GM06990 (cell line): Measurements from ENCODE around the gene SMIM14.

ENCODE experiments used
- DNase-seq: peaks from one replicate; pipeline ENCODE4 v3.0.0-alpha.2; 2011; ENCODE audit not compliant: insufficient read length; ENCODE audit errors: extremely low read depth
- H3K27me3 ChIP-seq: replicated peaks from 2 replicates; pipeline ENCODE4 v1.6.0; 2011; ENCODE audit warnings: low read length; ENCODE audit not compliant: control insufficient read depth, insufficient read depth
- H3K36me3 ChIP-seq: 2 replicates; pipeline ENCODE4 v1.5.1; 2011; ENCODE audit warnings: low read length; ENCODE audit not compliant: control insufficient read depth, insufficient read depth
- H3K4me3 ChIP-seq: replicated peaks from 2 replicates; pipeline ENCODE4 v1.5.1; 2011; ENCODE audit warnings: low read depth, mild to moderate bottlenecking, control low read depth, low read length
- TF ChIP-seq, protein P1 (sequence below): IDR thresholded peaks from 2 replicates; pipeline ENCODE4 v1.5.1; 2011; ENCODE audit warnings: low read length, control low read depth, mild to moderate bottlenecking, inconsistent platforms; ENCODE audit not compliant: insufficient read depth, poor library complexity, severe bottlenecking

The SMIM14 gene

DNA sequence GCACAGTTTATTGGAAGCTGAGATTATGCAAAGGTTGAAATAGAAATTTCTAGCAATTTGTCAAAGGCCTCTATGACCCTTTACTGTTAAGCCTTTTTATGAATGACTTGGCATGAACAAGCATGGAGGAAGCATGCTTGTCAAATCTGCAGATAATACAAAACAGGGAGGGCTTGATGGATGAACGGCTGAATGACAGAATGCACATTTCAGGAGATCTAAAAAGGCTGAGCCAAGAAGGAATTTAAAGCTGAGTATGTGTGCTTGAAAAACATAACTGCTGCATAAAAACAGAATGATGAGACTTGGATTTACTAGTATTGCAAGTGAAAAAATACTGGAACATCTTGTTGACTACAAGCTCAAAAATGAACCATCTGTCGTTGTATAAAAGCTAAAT is 30.2 kb upstream of the SMIM14 start:
- H3K4me3 ChIP-seq = no peak overlapping the region
- no peaks in the 10 kb centered on the region for H3K27me3 ChIP-seq
- no peaks in the 10 kb centered on the region for H3K36me3 ChIP-seq
- no peak for DNase-seq
- TF ChIP-seq, protein P1, sequence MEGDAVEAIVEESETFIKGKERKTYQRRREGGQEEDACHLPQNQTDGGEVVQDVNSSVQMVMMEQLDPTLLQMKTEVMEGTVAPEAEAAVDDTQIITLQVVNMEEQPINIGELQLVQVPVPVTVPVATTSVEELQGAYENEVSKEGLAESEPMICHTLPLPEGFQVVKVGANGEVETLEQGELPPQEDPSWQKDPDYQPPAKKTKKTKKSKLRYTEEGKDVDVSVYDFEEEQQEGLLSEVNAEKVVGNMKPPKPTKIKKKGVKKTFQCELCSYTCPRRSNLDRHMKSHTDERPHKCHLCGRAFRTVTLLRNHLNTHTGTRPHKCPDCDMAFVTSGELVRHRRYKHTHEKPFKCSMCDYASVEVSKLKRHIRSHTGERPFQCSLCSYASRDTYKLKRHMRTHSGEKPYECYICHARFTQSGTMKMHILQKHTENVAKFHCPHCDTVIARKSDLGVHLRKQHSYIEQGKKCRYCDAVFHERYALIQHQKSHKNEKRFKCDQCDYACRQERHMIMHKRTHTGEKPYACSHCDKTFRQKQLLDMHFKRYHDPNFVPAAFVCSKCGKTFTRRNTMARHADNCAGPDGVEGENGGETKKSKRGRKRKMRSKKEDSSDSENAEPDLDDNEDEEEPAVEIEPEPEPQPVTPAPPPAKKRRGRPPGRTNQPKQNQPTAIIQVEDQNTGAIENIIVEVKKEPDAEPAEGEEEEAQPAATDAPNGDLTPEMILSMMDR = no peak

DNA sequence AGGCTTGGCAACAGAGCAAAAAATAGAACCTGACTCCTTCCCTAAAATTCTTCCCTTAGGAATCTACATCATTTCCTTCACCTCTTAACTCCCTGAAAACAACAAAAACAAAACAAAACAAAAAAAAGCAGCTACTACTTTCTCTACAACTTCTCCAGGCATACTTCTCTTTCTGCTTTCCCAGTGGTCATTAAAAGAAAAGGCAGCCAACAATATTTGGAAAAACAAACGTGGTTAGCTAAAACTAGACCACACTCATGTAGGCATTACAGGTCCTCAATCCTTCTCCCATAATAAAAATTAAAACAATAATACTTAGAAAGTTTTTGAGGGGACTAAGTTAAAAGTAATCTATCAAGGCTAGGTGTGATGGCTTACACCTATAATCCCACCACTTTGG is 29.0 kb upstream of the SMIM14 start:
- no peak for DNase-seq
- Histone ChIP-seq H3K4me3 (no peak overlapping the region), H3K36me3 (no peaks in the 10 kb centered on the region), H3K27me3 (no peaks in the 10 kb centered on the region)
- TF ChIP-seq, protein P1 = no peak

DNA sequence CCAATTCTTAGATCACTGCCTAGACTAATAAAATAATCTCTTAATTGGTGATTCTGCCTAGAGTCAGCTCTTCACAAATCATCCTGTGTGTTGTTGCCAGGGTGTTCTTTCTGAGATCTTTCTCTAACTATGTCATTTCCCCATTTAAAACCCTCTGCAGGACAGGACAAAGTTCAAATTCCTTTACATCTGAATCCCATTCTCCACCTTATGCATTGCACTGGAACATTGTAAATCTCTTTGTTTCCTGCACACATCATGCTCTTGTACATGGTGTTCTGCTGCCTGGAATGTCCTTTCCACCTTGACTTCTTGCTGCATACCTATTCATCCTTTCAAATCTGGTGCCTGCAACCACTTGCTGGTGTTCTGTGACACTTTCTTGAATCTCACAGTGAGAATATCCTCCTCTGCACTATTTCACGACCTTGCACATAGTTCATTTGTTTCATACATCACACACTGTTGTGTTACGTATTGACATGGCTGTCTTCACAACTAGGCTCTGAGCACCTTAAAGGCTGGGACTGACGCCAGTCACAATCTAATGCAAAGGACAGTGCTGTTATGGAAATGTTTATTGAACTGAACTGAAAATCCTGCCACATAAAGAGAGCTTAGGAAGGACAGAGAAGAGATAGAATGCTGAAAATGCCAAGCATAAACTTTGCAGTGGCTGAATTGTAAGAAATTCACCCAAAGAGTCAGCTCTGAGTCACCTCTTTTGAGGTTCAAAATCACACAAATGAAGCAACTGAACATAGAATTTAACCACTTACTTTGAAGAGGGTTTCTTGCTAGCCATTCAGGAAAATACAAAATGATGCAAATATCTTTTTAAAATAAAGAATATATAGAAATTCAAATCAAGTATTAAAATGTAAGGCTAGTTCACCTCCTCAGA is 26.4 kb upstream of the SMIM14 start:
- Histone ChIP-seq H3K27me3 (no peaks in the 10 kb centered on the region), H3K4me3 (no peak overlapping the region), H3K36me3 (no peaks in the 10 kb centered on the region)
- TF ChIP-seq, protein P1 = no peak
- no peak for DNase-seq

DNA sequence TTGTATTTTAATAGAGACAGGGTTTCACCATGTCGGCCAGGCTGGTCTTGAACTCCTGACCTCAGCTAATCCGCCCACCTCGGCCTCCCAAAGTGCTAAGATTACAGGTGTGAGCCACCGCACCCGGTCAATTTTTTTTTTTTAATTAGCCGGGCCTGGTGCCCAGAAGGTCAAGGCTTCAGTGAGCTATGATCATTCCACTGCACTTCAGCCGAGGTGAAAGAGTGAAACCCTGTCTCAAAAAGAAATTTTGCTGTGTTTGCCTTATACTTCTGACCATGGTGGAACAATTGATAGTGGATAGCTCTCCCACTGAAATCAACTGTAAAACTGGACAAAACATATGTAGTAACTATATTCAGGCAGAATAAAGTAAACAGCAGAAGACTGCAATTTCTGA is 24.0 kb upstream of the SMIM14 start:
- Histone ChIP-seq H3K27me3 (no peaks in the 10 kb centered on the region), H3K4me3 (no peak overlapping the region), H3K36me3 (no peaks in the 10 kb centered on the region)
- DNase-seq = no peak
- TF ChIP-seq, protein P1 = no peak

DNA sequence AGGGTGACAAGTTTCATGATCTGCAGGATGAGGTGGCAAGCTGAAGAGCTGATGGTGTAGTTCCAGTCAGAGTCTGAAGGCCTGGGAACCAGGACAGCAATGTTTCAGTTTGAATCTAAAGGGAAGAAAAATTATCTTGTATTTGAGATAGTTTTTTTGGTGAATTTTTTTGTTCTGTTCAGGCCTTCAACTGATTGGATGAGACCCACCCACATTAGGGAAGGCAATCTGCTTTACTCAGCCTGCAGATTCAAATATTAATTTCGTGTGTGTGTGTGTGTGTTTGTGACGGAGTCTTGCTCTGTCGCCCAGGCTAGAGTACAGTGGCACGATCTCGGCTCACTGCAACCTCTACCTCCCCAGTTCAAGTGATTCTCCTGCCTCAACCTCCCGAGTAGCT is 22.1 kb upstream of the SMIM14 start:
- DNase-seq = no peak
- Histone ChIP-seq H3K36me3 (no peaks in the 10 kb centered on the region), H3K27me3 (no peaks in the 10 kb centered on the region), H3K4me3 (no peak overlapping the region)
- TF ChIP-seq, protein P1 = no peak
